HG03103 (cell line): ENCODE data around the gene NARS2.

Experiments
- ATAC-seq: cut with Tn5 transposase; IDR thresholded peaks from one replicate; pipeline ENCODE4 v1.9.1; 2021; ENCODE audit warnings: low read depth; ENCODE audit not compliant: unreplicated experiment

NARS2 gene

GRCh38 chr11:78419327-78419726, 155.3 kb downstream of the NARS2 start:
- ATAC-seq = no peak

- no peak for ATAC-seq
Measured at GRCh38 chr11:78418584-78419211, 156.0 kb downstream of the NARS2 start.

- peak; percentile 50 for ATAC-seq
Measured at GRCh38 chr11:78417888-78418583, 156.6 kb downstream of the NARS2 start.

GRCh38 chr11:78417175-78417887, 157.3 kb downstream of the NARS2 start, which contains the start of gene GAB2:
Gene GAB2 (minus strand): TSS chr11:78417820. CDS start chr11:78417720, 100 bp downstream.
- peak; percentile 11 for ATAC-seq

DNA sequence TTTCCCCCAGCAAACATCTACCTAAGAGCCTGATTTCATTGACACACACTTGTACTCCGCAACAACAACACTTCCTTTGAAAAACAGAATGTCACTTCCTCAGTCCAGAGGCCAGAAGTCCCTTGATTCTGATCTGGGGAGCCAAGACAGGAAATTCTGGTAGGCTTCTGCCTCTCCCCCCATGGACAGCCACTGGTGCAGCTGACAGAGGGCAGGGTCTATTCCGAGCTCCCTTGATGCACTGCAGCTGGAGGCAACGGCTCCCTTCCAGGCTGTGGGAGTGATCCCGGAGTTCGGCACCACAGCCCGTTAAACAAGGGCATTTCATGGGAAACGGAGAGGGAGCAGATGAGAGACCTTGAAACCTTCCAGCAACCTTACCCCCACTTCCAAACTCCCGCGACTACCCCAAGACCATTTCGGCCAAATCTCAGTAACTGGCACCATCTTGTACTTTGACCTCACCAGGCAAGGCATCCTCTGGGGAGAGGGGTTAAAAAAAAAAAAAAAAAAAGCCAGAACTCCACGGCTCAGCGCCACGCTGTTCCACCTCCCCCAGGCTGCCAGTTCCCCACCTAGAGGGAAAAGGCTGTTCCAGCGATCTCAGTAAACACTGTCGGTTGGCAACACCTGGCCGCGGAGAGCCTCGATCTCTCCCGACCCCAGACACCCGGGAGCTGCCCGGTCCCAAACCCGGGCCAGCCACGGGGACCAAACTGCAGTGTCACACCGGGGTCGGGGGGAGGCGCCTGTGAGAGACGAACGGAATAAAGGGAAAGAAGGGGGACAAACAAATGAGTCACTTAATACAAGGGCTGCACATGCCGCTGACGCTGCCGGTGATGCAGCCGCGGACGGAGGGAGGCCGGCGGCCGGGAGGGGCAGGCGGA, 158.1 kb downstream of the NARS2 start:
- peak; percentile 34 for ATAC-seq

GRCh38 chr11:78415338-78415737, 159.3 kb downstream of the NARS2 start:
- no peak for ATAC-seq

GRCh38 chr11:78414321-78415051, 160.2 kb downstream of the NARS2 start:
- no peak for ATAC-seq

GRCh38 chr11:78408619-78409018, 166.0 kb downstream of the NARS2 start:
- ATAC-seq = no peak

- no peak for ATAC-seq
Measured at GRCh38 chr11:78406568-78407196, 168.0 kb downstream of the NARS2 start.

GRCh38 chr11:78405805-78406204, 168.9 kb downstream of the NARS2 start:
- no peak for ATAC-seq

- no peak for ATAC-seq
Measured at GRCh38 chr11:78403781-78404180, 170.9 kb downstream of the NARS2 start.

DNA sequence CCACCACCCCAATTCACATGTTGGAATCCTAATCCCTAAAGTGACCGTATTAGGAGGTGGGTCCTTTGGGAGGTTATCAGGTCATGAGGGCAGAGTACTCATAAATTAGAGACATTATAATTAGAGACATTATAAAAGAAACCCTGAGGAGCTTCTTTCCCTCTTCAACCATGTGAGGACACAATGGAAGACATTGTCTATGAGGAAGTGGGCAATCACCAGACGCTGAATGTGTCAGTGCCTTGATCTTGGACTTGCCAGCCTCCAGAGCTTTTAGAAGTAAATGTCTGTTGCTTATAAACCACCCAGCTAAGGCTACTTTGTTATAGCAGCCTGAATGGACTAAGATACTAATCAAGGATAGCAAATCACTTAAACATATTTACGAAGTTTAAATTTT, 171.8 kb downstream of the NARS2 start:
- no peak for ATAC-seq

GRCh38 chr11:78400702-78401101, 174.0 kb downstream of the NARS2 start:
- no peak for ATAC-seq

DNA sequence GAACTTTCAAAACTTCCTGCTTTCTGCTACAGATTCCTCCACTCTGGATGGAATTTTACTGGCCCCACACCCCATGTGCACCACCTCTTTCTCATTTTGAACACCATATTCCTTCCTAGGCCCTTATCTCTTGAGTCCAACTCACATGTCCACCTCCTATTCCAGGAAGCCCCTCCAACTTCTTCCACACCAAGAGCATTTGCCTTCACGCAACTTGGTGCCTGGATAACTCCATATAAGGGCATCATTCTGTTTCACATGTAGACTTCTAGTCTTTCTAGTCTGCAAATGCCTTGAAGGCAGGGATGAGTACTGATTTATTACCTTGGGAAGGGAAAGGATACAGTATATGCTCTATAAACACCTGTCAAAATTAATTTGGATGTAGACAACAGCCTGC, 174.5 kb downstream of the NARS2 start:
- ATAC-seq = no peak

GRCh38 chr11:78399136-78399535, 175.5 kb downstream of the NARS2 start:
- ATAC-seq = no peak

- ATAC-seq = no peak
Measured at GRCh38 chr11:78398715-78399114, 175.9 kb downstream of the NARS2 start.

GRCh38 chr11:78397398-78397797, 177.3 kb downstream of the NARS2 start:
- ATAC-seq = no peak

DNA sequence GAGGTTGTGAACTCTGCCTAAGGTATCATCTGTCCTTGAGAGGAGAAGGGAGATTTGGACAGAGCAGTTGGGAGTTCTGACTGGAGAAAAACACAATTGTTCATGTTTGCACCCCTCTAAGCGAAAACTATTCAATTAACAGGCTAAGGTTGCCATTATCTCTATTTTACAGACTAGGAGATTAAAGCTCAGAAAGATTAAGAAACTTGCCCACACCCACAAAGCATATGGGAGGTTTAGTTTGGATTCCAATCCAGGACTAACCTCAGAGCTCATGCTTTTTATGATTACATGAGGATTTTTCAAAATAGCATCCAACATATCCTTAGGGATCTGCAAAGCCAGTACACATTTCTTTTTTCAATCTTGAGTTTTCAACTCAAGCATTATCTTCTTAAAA, 179.1 kb downstream of the NARS2 start:
- ATAC-seq = no peak

DNA sequence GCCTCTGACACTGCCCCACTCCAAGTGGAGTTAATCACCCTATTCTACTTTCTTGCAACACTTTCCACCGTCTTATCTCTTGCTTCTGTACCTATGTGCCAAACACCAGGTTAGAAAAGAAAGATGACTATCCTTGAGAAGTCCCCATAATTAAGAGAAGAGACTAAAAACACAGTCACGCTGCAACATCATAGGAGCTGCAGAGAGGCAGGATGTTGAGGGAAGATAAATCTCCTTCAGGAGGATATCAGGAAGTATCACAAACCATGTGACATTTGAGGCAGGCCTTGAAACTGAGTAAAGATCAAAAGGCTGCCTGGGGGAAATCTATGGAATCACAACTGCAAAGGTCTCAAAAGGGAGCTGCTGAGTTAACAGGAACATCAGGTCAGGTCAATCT, 181.8 kb downstream of the NARS2 start:
- ATAC-seq = no peak

DNA sequence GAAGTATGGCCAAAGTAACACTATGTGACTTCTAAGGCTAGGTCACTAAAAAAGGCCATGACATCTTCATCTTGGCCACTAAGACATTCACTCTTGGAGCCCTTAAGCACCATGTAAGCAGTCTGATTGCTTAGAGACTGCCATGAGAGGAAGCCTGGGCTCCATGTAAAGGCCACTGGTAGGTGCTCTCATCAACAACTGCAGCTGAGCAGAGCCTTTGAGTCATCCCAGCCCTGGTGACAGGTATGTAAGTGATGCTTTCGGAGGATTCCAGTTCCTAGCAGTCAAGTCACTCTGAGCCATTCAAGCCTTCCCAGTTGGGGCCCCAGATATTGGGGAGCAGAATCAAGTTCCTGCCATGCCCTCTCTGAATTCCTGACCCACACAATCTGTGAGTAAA, 183.2 kb downstream of the NARS2 start:
- no peak for ATAC-seq
